ENCODE measurements around the gene GCLM.
A peak's percentile ranks its signal among the peaks of the same experiment; 100 is the strongest.

GCLM gene

GRCh38 chr1:93905734-93906133, 3.5 kb downstream of the GCLM start:
- TF ChIP-seq POLR2AphosphoS5 (IDR thresholded peaks at IDR 0.05; ENCODE audit: low read depth, low read length) (no peak), SIN3A (IDR thresholded peaks at IDR 0.05; ENCODE audit: borderline replicate concordance, insufficient read depth, low read length) (no peak), FOXP2 (optimal IDR thresholded peaks at IDR 0.05; ENCODE audit: borderline replicate concordance, extremely low read depth, extremely low read length, insufficient read depth) (no peak), TAF1 (IDR thresholded peaks at IDR 0.05; ENCODE audit: borderline replicate concordance, insufficient read depth, low read length) (no peak), REST (IDR thresholded peaks at IDR 0.05; ENCODE audit: insufficient read depth in 1 of 2, low read depth in 2 of 2, low read length in 2 of 2) (no peak)

- TF ChIP-seq FOXP2 (optimal IDR thresholded peaks at IDR 0.05; ENCODE audit: borderline replicate concordance, extremely low read depth, extremely low read length, insufficient read depth) (no peak), SIN3A (IDR thresholded peaks at IDR 0.05; ENCODE audit: borderline replicate concordance, insufficient read depth, low read length) (no peak), POLR2AphosphoS5 (IDR thresholded peaks at IDR 0.05; ENCODE audit: low read depth, low read length) (no peak), REST (IDR thresholded peaks at IDR 0.05; ENCODE audit: insufficient read depth in 1 of 2, low read depth in 2 of 2, low read length in 2 of 2) (no peak), TAF1 (IDR thresholded peaks at IDR 0.05; ENCODE audit: borderline replicate concordance, insufficient read depth, low read length) (no peak)
Observed at GRCh38 chr1:93905051-93905450, 4.2 kb downstream of the GCLM start.

- no peak for TF ChIP-seq REST (IDR thresholded peaks at IDR 0.05; ENCODE audit: insufficient read depth in 1 of 2, low read depth in 2 of 2, low read length in 2 of 2)
Observed at GRCh38 chr1:93904228-93904627, 5.0 kb downstream of the GCLM start.

GRCh38 chr1:93900723-93901504, 8.3 kb downstream of the GCLM start:
- TF ChIP-seq SIN3A (IDR thresholded peaks at IDR 0.05; ENCODE audit: borderline replicate concordance, insufficient read depth, low read length) (no peak), REST (IDR thresholded peaks at IDR 0.05; ENCODE audit: insufficient read depth in 1 of 2, low read depth in 2 of 2, low read length in 2 of 2) (no peak), POLR2AphosphoS5 (IDR thresholded peaks at IDR 0.05; ENCODE audit: low read depth, low read length) (0 out of 2 replicates have a peak, but pooled peaks have one; percentile 21)

Data from PFSK-1 (cell line).